Measurements from ENCODE around the gene ZRANB3. TPM values are rescaled to one million over a fixed set of nuclear protein-coding genes. Genes with fewer than 3 reads are reported as not detected.
"Not testable (repeated sequence)": the region's sequence is repeated elsewhere in the genome, so short reads cannot be mapped to it uniquely, and the experiment has no call there.

Gene ZRANB3
- total RNA-seq, 1 experiment from 2014 or later, result 11.3 TPM

GRCh38 chr2:135349941-135350340 is 181.1 kb downstream of the ZRANB3 start:
- no peaks in the 10 kb centered on the region for H3K79me2 ChIP-seq (ENCODE audit: low read depth)
- no peaks in the 10 kb centered on the region for H4K20me1 ChIP-seq (ENCODE audit: insufficient read depth)
- 0 out of 2 replicates have a peak, but pooled peaks cover 5% of the 10 kb centered on the region for H3K36me3 ChIP-seq (ENCODE audit: low read depth)
- BruUV-seq (replicated peaks), result no TSS peak
- no peaks in the 10 kb centered on the region for H3K4me1 ChIP-seq (replicated peaks; ENCODE audit: insufficient read depth)
- no peaks in the 10 kb centered on the region for H3F3A ChIP-seq (ENCODE audit: insufficient read depth, low read depth)
- DNase-seq, result no peak
- H3K9me3 ChIP-seq (ENCODE audit: insufficient read depth, low read depth), result peaks cover 23% of the 10 kb centered on the region
- H3K9me2 ChIP-seq (ENCODE audit: insufficient read depth), result no peaks in the 10 kb centered on the region
- no peak overlapping the region for H2AFZ ChIP-seq
- TF ChIP-seq EZH2 (IDR thresholded peaks at IDR 0.05; ENCODE audit: low read depth) (no peak), CTCF (conservative IDR thresholded peaks at IDR 0.05) (no peak)
- no peak overlapping the region for H3K27ac ChIP-seq
- H3K4me3 ChIP-seq, result no peak overlapping the region
- ChIA-PET POLR2A (ENCODE audit: unreplicated experiment) (no interaction called here), CTCF (no interaction called here)
- no peaks in the 10 kb centered on the region for H3K27me3 ChIP-seq (ENCODE audit: insufficient read depth, low read depth)
- intact Hi-C loops (cut with micrococcal nuclease; ENCODE audit: unreplicated experiment), result no loop called here
- H3K4me2 ChIP-seq, result no peak overlapping the region

GRCh38 chr2:135348096-135348704 is 182.8 kb downstream of the ZRANB3 start:
- DNase-seq; intact Hi-C loops (cut with micrococcal nuclease; ENCODE audit: unreplicated experiment); H3K4me1 ChIP-seq (replicated peaks; ENCODE audit: insufficient read depth); H3K27ac ChIP-seq; H3K4me2 ChIP-seq; BruUV-seq (replicated peaks); H4K20me1 ChIP-seq (ENCODE audit: insufficient read depth); H3K9me2 ChIP-seq (ENCODE audit: insufficient read depth); H3K79me2 ChIP-seq (ENCODE audit: low read depth); POLR2A ChIA-PET (ENCODE audit: unreplicated experiment); H3K27me3 ChIP-seq (ENCODE audit: insufficient read depth, low read depth); H3F3A ChIP-seq (ENCODE audit: insufficient read depth, low read depth); H3K36me3 ChIP-seq (ENCODE audit: low read depth); CTCF ChIA-PET; H3K4me3 ChIP-seq; H2AFZ ChIP-seq: not testable (repeated sequence)
- peaks cover 23% of the 10 kb centered on the region for H3K9me3 ChIP-seq (ENCODE audit: insufficient read depth, low read depth)

GRCh38 chr2:135337071-135337470 is 193.9 kb downstream of the ZRANB3 start:
- no TSS peak for BruUV-seq (replicated peaks)
- Histone ChIP-seq H3K27me3 (ENCODE audit: insufficient read depth, low read depth) (no peaks in the 10 kb centered on the region), H3K4me2 (no peak overlapping the region), H3F3A (ENCODE audit: insufficient read depth, low read depth) (no peaks in the 10 kb centered on the region), H3K9me2 (ENCODE audit: insufficient read depth) (no peaks in the 10 kb centered on the region), H3K27ac (no peak overlapping the region), H3K36me3 (ENCODE audit: low read depth) (no peaks in the 10 kb centered on the region), H3K79me2 (ENCODE audit: low read depth) (no peaks in the 10 kb centered on the region), H2AFZ (no peak overlapping the region), H3K9me3 (ENCODE audit: insufficient read depth, low read depth) (no peaks in the 10 kb centered on the region), H3K4me3 (no peak overlapping the region), H4K20me1 (ENCODE audit: insufficient read depth) (no peaks in the 10 kb centered on the region; the same call in 1 of the 2 replicates), H3K4me1 (replicated peaks; ENCODE audit: insufficient read depth) (no peaks in the 10 kb centered on the region)
- TF ChIP-seq CTCF (conservative IDR thresholded peaks at IDR 0.05) (no peak), EZH2 (IDR thresholded peaks at IDR 0.05; ENCODE audit: low read depth) (no peak)
- DNase-seq, result no peak
- ChIA-PET POLR2A (ENCODE audit: unreplicated experiment) (no interaction called here), CTCF (no interaction called here)
- intact Hi-C loops (cut with micrococcal nuclease; ENCODE audit: unreplicated experiment), result no loop called here

- H3K4me3 ChIP-seq, result no peak overlapping the region
- intact Hi-C loops (cut with micrococcal nuclease; ENCODE audit: unreplicated experiment), result no loop called here
- H3K79me2 ChIP-seq (ENCODE audit: low read depth), result no peaks in the 10 kb centered on the region
- H3K9me2 ChIP-seq (ENCODE audit: insufficient read depth), result no peaks in the 10 kb centered on the region
- BruUV-seq (replicated peaks), result no TSS peak
- ChIA-PET CTCF (no interaction called here), POLR2A (ENCODE audit: unreplicated experiment) (no interaction called here)
- no peak overlapping the region for H2AFZ ChIP-seq
- H3K36me3 ChIP-seq (ENCODE audit: low read depth), result no peaks in the 10 kb centered on the region
- TF ChIP-seq EZH2 (IDR thresholded peaks at IDR 0.05; ENCODE audit: low read depth), result no peak
- no peak for TF ChIP-seq CTCF (conservative IDR thresholded peaks at IDR 0.05)
- H3K27me3 ChIP-seq (ENCODE audit: insufficient read depth, low read depth), result no peaks in the 10 kb centered on the region
- H4K20me1 ChIP-seq (ENCODE audit: insufficient read depth), result no peaks in the 10 kb centered on the region; the same call in 1 of the 2 replicates
- H3K9me3 ChIP-seq (ENCODE audit: insufficient read depth, low read depth), result no peaks in the 10 kb centered on the region
- H3K27ac ChIP-seq, result no peak overlapping the region
- DNase-seq, result no peak
- H3F3A ChIP-seq (ENCODE audit: insufficient read depth, low read depth), result no peaks in the 10 kb centered on the region
- no peaks in the 10 kb centered on the region for H3K4me1 ChIP-seq (replicated peaks; ENCODE audit: insufficient read depth)
- no peak overlapping the region for H3K4me2 ChIP-seq
Observed at GRCh38 chr2:135335256-135335655, 195.8 kb downstream of the ZRANB3 start.
